HG03565 (cell line): Measurements from ENCODE around the gene GATA5.

Source experiments
- ATAC-seq: cut with Tn5 transposase; IDR thresholded peaks from one replicate; pipeline ENCODE4 v1.9.1; 2021; ENCODE audit warnings: mild to moderate bottlenecking, moderate library complexity; ENCODE audit not compliant: unreplicated experiment

The GATA5 gene

GRCh38 chr20:62473717-62474603 is 1.8 kb downstream of the GATA5 start:
- ATAC-seq: no peak

GRCh38 chr20:62472941-62473585 is 2.7 kb downstream of the GATA5 start:
- no peak for ATAC-seq

- no peak for ATAC-seq
Measured at GRCh38 chr20:62472138-62472940, 3.5 kb downstream of the GATA5 start.

GRCh38 chr20:62470459-62470858 is 5.3 kb downstream of the GATA5 start:
- no peak for ATAC-seq

GRCh38 chr20:62470001-62470400 is 5.8 kb downstream of the GATA5 start:
- no peak for ATAC-seq

GRCh38 chr20:62469352-62469751 is 6.4 kb downstream of the GATA5 start:
- no peak for ATAC-seq

GRCh38 chr20:62466806-62467537 is 8.8 kb downstream of the GATA5 start:
- no peak for ATAC-seq

- no peak for ATAC-seq
Measured at GRCh38 chr20:62466072-62466760, 9.6 kb downstream of the GATA5 start.

- no peak for ATAC-seq
Measured at GRCh38 chr20:62464990-62465389, 10.8 kb downstream of the GATA5 start.

- ATAC-seq: no peak
Measured at GRCh38 chr20:62464425-62464770, 11.4 kb downstream of the GATA5 start.

- no peak for ATAC-seq
Measured at GRCh38 chr20:62463651-62464424, 12.0 kb downstream of the GATA5 start.

GRCh38 chr20:62462976-62463592 is 12.7 kb downstream of the GATA5 start:
- no peak for ATAC-seq

- ATAC-seq: no peak
Measured at GRCh38 chr20:62461834-62462233, 14.0 kb downstream of the GATA5 start.

GRCh38 chr20:62461157-62461556 is 14.6 kb downstream of the GATA5 start:
- ATAC-seq: no peak

- ATAC-seq: no peak
Measured at GRCh38 chr20:62460678-62461077, 15.1 kb downstream of the GATA5 start.

- ATAC-seq: no peak
Measured at GRCh38 chr20:62459488-62459887, 16.3 kb downstream of the GATA5 start.

- no peak for ATAC-seq
Measured at GRCh38 chr20:62458275-62459251, 17.2 kb downstream of the GATA5 start.

- no peak for ATAC-seq
Measured at GRCh38 chr20:62457831-62458230, 18.0 kb downstream of the GATA5 start.
